Stomach (tissue), 4 donors: Measurements from ENCODE around the gene EMILIN3.

Source experiments
- EP300 ChIP-seq: sonication (generic); formaldehyde crosslinking; IDR thresholded peaks from one replicate; pipeline ENCODE4 v1.6.1; 2017; ENCODE audit warnings: antibody characterized with exemption
- POLR2A ChIP-seq, 4 donors: fragments of 450-650 bp; IDR thresholded peaks; one replicate each; pipeline ENCODE4 v1.6.1; 2016; ENCODE audit warnings: antibody characterized with exemption in 4 of 4, control low read depth in 2 of 4, mild to moderate bottlenecking in 1 of 4, moderate library complexity in 1 of 4
- POLR2AphosphoS5 ChIP-seq, 3 donors: sonication (generic); formaldehyde crosslinking; IDR thresholded peaks; one replicate each; pipeline ENCODE4 v1.6.1; 2016; ENCODE audit warnings: antibody characterized with exemption in 3 of 3
- TF ChIP-seq, protein P1 (sequence below), 7 experiments: fragments of 450-650 bp in 4 of 7; fragments of 200-600 bp in 3 of 7; sonication (generic) in 3 of 7; IDR thresholded peaks; one replicate each; pipeline ENCODE4 v1.5.1; 2016 to 2019; ENCODE audit warnings: antibody characterized with exemption in 7 of 7, control low read depth in 2 of 7, mild to moderate bottlenecking in 1 of 7

DNA sequence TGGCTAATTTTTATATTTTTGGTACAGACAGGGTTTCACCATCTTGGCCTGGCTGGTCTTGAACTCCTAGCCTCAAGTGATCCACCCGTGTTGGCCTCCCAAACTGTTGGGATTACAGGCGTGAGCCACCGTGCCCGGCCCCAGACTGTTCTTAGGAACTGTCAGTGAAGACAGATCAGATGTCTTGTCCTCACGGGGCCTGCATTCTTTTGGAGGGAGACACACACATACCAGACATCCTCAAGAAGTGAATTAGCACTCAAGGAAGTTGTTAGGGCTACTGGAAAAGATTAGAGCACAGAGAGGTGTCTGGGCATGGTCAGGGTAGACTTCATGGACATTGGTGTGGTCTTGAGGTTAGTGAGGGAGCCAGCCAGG is 36.3 kb downstream of the EMILIN3 start:
- no peak for TF ChIP-seq POLR2A (IDR thresholded peaks at IDR 0.05)
- TF ChIP-seq, protein P1, sequence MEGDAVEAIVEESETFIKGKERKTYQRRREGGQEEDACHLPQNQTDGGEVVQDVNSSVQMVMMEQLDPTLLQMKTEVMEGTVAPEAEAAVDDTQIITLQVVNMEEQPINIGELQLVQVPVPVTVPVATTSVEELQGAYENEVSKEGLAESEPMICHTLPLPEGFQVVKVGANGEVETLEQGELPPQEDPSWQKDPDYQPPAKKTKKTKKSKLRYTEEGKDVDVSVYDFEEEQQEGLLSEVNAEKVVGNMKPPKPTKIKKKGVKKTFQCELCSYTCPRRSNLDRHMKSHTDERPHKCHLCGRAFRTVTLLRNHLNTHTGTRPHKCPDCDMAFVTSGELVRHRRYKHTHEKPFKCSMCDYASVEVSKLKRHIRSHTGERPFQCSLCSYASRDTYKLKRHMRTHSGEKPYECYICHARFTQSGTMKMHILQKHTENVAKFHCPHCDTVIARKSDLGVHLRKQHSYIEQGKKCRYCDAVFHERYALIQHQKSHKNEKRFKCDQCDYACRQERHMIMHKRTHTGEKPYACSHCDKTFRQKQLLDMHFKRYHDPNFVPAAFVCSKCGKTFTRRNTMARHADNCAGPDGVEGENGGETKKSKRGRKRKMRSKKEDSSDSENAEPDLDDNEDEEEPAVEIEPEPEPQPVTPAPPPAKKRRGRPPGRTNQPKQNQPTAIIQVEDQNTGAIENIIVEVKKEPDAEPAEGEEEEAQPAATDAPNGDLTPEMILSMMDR (IDR thresholded peaks at IDR 0.05), result no peak
- TF ChIP-seq POLR2AphosphoS5 (IDR thresholded peaks at IDR 0.05), result no peak
- TF ChIP-seq EP300, result no peak
